K562 (cell line): ENCODE measurements around the gene HECW1.

ENCODE experiments used
- BACH1 ChIP-seq: fragments of 200-800 bp; sonication (Bioruptor generic); IDR thresholded peaks from 2 replicates; pipeline ENCODE4 v1.6.1; 2016; ENCODE audit warnings: missing genetic modification characterization, missing compliant biosample characterization
- FOXA1 ChIP-seq: fragments of 450-650 bp; IDR thresholded peaks from 2 replicates; pipeline ENCODE4 v1.6.1; 2016; ENCODE audit warnings: mild to moderate bottlenecking, borderline replicate concordance
- GTF2F1 ChIP-seq: IDR thresholded peaks from 2 replicates; pipeline ENCODE4 v1.6.1; 2011; ENCODE audit warnings: low read depth, low read length, improper control_type of control experiment
- KDM1A ChIP-seq, 2 experiments: fragments of 450-650 bp; IDR thresholded peaks; 2 replicates each; pipeline ENCODE4 v1.6.1; 2016; ENCODE audit warnings: mild to moderate bottlenecking in 2 of 2
- MAFF ChIP-seq: IDR thresholded peaks from 2 replicates; pipeline ENCODE4 v1.6.1; 2012; ENCODE audit warnings: low read length, improper control_type of control experiment
- NCOA4 ChIP-seq: fragments of 450-650 bp; IDR thresholded peaks from 2 replicates; pipeline ENCODE4 v1.6.1; 2018; ENCODE audit warnings: mild to moderate bottlenecking; ENCODE audit not compliant: partially characterized antibody
- NRF1 ChIP-seq, 2 experiments: fragments of 450-650 bp; IDR thresholded peaks in 1 of 2; conservative IDR thresholded peaks in 1 of 2; 2 replicates each; pipeline ENCODE4 v1.6.1; 2014; ENCODE audit warnings: mild to moderate bottlenecking in 2 of 2
- SMAD1 ChIP-seq: fragments of 150-350 bp; IDR thresholded peaks from 2 replicates; pipeline ENCODE4 v1.6.1; 2014; ENCODE audit warnings: low read length, low read depth; ENCODE audit not compliant: partially characterized antibody
- SPI1 ChIP-seq: IDR thresholded peaks from 2 replicates; pipeline ENCODE4 v1.6.1; 2011; ENCODE audit warnings: low read depth, low read length, control low read depth, borderline replicate concordance
- TOE1 ChIP-seq, 2 experiments: fragments of 450-650 bp in 1 of 2; sonication (generic) in 1 of 2; formaldehyde crosslinking in 1 of 2; IDR thresholded peaks; 2 replicates each; pipeline versions ENCODE4 v1.7.1 to v1.8.0; 2016 to 2022; ENCODE audit warnings: borderline replicate concordance in 2 of 2, mild to moderate bottlenecking in 2 of 2, antibody characterized with exemption in 1 of 2, inconsistent platforms in 1 of 2, low read depth in 1 of 2, missing genetic modification reagents in 1 of 2, moderate library complexity in 1 of 2
- ZNF384 ChIP-seq: IDR thresholded peaks from 2 replicates; pipeline ENCODE4 v1.6.1; 2012; ENCODE audit warnings: low read depth, low read length, improper control_type of control experiment
- TF ChIP-seq, protein P1 (sequence below), 3 experiments: IDR thresholded peaks in 2 of 3; conservative IDR thresholded peaks in 1 of 3; 2 replicates each; pipeline ENCODE4 v1.5.1; 2011 to 2012; ENCODE audit warnings: low read length in 3 of 3, mild to moderate bottlenecking in 3 of 3, control low read depth in 2 of 3, improper control_type of control experiment in 1 of 3, inconsistent platforms in 1 of 3, low read depth in 1 of 3, mixed read lengths in 1 of 3, moderate library complexity in 1 of 3; ENCODE audit not compliant: insufficient read depth in 2 of 3
- TF ChIP-seq, protein P2 (sequence below): sonication (generic); formaldehyde crosslinking; IDR thresholded peaks from 2 replicates; pipeline ENCODE4 v1.8.1; 2022; ENCODE audit warnings: missing genetic modification reagents

DNA sequence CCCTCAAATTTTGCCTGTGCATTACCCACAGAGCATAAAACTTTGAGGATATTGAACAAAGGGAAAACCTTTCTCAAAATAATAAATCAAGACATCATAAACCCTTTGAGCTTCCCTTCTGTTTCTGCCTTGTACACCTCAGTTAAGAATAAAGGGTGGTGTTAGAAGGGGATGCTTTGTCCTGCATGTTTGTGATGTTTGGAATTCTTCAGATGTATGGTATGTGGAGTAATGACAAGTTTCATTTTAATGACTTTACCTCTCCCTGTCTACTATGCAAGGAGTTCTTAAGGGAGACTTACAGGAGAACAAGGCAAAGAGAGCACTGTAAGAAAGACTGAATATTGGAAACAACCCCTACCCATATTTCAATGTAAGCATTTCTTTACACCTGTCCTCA lies 99.2 kb downstream of the HECW1 start:
- TF ChIP-seq GTF2F1 (no peak), ZNF384 (no peak), TOE1 (IDR thresholded peaks at IDR 0.05; ENCODE audit: borderline replicate concordance) (no peak), TOE1 (CRISPR knock-in tag; IDR thresholded peaks at IDR 0.05; ENCODE audit: borderline replicate concordance, low read depth) (no peak), MAFF (no peak), NRF1 (conservative IDR thresholded peaks at IDR 0.05 in 1 of 2, IDR thresholded peaks at IDR 0.05 in 1 of 2) (no peak), FOXA1 (no peak), KDM1A (IDR thresholded peaks at IDR 0.05) (no peak), NCOA4 (no peak), BACH1 (no peak), SMAD1 (no peak), SPI1 (no peak)
- TF ChIP-seq, protein P1, sequence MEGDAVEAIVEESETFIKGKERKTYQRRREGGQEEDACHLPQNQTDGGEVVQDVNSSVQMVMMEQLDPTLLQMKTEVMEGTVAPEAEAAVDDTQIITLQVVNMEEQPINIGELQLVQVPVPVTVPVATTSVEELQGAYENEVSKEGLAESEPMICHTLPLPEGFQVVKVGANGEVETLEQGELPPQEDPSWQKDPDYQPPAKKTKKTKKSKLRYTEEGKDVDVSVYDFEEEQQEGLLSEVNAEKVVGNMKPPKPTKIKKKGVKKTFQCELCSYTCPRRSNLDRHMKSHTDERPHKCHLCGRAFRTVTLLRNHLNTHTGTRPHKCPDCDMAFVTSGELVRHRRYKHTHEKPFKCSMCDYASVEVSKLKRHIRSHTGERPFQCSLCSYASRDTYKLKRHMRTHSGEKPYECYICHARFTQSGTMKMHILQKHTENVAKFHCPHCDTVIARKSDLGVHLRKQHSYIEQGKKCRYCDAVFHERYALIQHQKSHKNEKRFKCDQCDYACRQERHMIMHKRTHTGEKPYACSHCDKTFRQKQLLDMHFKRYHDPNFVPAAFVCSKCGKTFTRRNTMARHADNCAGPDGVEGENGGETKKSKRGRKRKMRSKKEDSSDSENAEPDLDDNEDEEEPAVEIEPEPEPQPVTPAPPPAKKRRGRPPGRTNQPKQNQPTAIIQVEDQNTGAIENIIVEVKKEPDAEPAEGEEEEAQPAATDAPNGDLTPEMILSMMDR (IDR thresholded peaks at IDR 0.05 in 2 of 3, conservative IDR thresholded peaks at IDR 0.05 in 1 of 3; ENCODE audit: insufficient read depth in 2 of 3, low read depth in 1 of 3, low read length in 3 of 3): no peak
- TF ChIP-seq, protein P2, sequence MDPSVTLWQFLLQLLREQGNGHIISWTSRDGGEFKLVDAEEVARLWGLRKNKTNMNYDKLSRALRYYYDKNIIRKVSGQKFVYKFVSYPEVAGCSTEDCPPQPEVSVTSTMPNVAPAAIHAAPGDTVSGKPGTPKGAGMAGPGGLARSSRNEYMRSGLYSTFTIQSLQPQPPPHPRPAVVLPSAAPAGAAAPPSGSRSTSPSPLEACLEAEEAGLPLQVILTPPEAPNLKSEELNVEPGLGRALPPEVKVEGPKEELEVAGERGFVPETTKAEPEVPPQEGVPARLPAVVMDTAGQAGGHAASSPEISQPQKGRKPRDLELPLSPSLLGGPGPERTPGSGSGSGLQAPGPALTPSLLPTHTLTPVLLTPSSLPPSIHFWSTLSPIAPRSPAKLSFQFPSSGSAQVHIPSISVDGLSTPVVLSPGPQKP: no peak
